Measurements from ENCODE around the gene FOCAD. TPM values are rescaled to one million over a fixed set of nuclear protein-coding genes. Genes with fewer than 3 reads are reported as not detected.
A peak's percentile ranks its signal among the peaks of the same experiment; 100 is the strongest.

The FOCAD gene
- total RNA-seq, 1 experiment from 2014 or later: 43.3 TPM

GRCh38 chr9:20950707-20951106 is 266.6 kb downstream of the FOCAD start:
- Mint-ChIP-seq H3K27me3 (ENCODE audit: low read depth) (no peaks in the 10 kb centered on the region), H3K36me3 (ENCODE audit: insufficient read depth in 1 of 3, low read depth in 3 of 3) (peaks cover 7 to 33% (median 29%) of the 10 kb centered on the region in 3 experiments), H3K4me3 (no peak overlapping the region), H3K9me3 (no peaks in the 10 kb centered on the region), H3K27ac (peak overlapping the region in 1 of 3 experiments; percentile 60; a peak in 1 of 7 replicates), H3K4me1 (peaks cover 49 to 50% of the 10 kb centered on the region in 2 experiments)
- Histone ChIP-seq H3K56ac (ENCODE audit: insufficient read length, low read depth, low read length) (no peak overlapping the region), H3K27ac (ENCODE audit: insufficient read length, low read depth, low read length) (no peak overlapping the region), H4K20me1 (ENCODE audit: control insufficient read depth, insufficient read depth, insufficient read length) (no peaks in the 10 kb centered on the region), H3K4ac (ENCODE audit: low read depth, low read length) (no peak overlapping the region), H2AK5ac (ENCODE audit: insufficient read length, low read length) (no peak overlapping the region), H3K79me1 (ENCODE audit: insufficient read depth, low read depth, low read length, poor library complexity, severe bottlenecking) (no peaks in the 10 kb centered on the region), H4K5ac (ENCODE audit: insufficient read length, low read depth, low read length) (no peak overlapping the region), H2BK120ac (ENCODE audit: low read depth, low read length, poor library complexity, severe bottlenecking) (no peak overlapping the region), H3K9me3 (ENCODE audit: control insufficient read depth, low read depth, low read length) (no peaks in the 10 kb centered on the region), H3K4me2 (ENCODE audit: insufficient read depth, insufficient read length, low read length) (no peak overlapping the region), H2BK12ac (ENCODE audit: insufficient read length, low read depth, low read length) (no peak overlapping the region), H2BK15ac (ENCODE audit: low read depth, low read length) (no peak overlapping the region), H4K91ac (ENCODE audit: insufficient read length, low read depth, low read length) (no peak overlapping the region), H3K9ac (ENCODE audit: extremely low read depth, insufficient read length, low read length) (no peak overlapping the region), H3K23ac (ENCODE audit: insufficient read length, low read depth, low read length) (no peak overlapping the region), H3T11ph (ENCODE audit: low read length) (no peak overlapping the region), H3K18ac (ENCODE audit: insufficient read length, low read depth, low read length) (no peak overlapping the region), H2BK20ac (ENCODE audit: low read depth, low read length, poor library complexity, severe bottlenecking) (no peak overlapping the region), H3K27me3 (ENCODE audit: insufficient read depth, low read length) (no peaks in the 10 kb centered on the region), H3K4me1 (ENCODE audit: insufficient read depth, low read length) (no peaks in the 10 kb centered on the region; the same call in 1 of the 2 replicates), H2BK5ac (ENCODE audit: insufficient read length, low read length) (no peak overlapping the region), H3K79me2 (ENCODE audit: insufficient read depth, low read length) (no peaks in the 10 kb centered on the region), H4K8ac (replicated peaks; ENCODE audit: insufficient read length, low read depth, low read length) (no peak overlapping the region), H3K23me2 (ENCODE audit: insufficient read length, low read depth, low read length, poor library complexity, severe bottlenecking) (no peaks in the 10 kb centered on the region), H3K14ac (ENCODE audit: insufficient read depth, low read length) (no peak overlapping the region), H2AFZ (ENCODE audit: low read length) (no peak overlapping the region)
- TF ChIP-seq, protein P1, sequence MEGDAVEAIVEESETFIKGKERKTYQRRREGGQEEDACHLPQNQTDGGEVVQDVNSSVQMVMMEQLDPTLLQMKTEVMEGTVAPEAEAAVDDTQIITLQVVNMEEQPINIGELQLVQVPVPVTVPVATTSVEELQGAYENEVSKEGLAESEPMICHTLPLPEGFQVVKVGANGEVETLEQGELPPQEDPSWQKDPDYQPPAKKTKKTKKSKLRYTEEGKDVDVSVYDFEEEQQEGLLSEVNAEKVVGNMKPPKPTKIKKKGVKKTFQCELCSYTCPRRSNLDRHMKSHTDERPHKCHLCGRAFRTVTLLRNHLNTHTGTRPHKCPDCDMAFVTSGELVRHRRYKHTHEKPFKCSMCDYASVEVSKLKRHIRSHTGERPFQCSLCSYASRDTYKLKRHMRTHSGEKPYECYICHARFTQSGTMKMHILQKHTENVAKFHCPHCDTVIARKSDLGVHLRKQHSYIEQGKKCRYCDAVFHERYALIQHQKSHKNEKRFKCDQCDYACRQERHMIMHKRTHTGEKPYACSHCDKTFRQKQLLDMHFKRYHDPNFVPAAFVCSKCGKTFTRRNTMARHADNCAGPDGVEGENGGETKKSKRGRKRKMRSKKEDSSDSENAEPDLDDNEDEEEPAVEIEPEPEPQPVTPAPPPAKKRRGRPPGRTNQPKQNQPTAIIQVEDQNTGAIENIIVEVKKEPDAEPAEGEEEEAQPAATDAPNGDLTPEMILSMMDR (conservative IDR thresholded peaks at IDR 0.05): no peak
- no CpG with 5 or more reads among the region's 2 CpGs for WGBS (ENCODE audit: extremely low coverage, insufficient read length, low lambda C conversion rate)
- no peak for DNase-seq
